ENCODE data around the gene PCMT1. TPM values are rescaled to one million over a fixed set of nuclear protein-coding genes. Genes with fewer than 3 reads are reported as not detected.

Gene PCMT1
- total and polyA plus RNA-seq, 2 of the 13 experiments (the other 11 are each of a cell fraction or from before 2014, with no cell fraction given) = 112 to 169 TPM

GRCh38 chr6:149717588-149718458 lies 31.7 kb upstream of the PCMT1 start, which contains the start of gene LATS1 (continued):
- TF ChIP-seq IKZF4 (CRISPR knock-in tag; IDR thresholded peaks at IDR 0.05; ENCODE audit: borderline replicate concordance, low read depth, not compliant biosample characterization) (peak; percentile 63), POGZ (CRISPR knock-in tag; IDR thresholded peaks at IDR 0.05) (peak; percentile 75), ZBTB8A (CRISPR knock-in tag; IDR thresholded peaks at IDR 0.05; ENCODE audit: borderline replicate concordance, low read depth) (peak; percentile 75; the same call in 1 of the 2 replicates), FOXK1 (CRISPR knock-in tag; IDR thresholded peaks at IDR 0.05; ENCODE audit: borderline replicate concordance, low read depth) (peak; percentile 53; the same call in 1 of the 2 replicates), THAP11 (CRISPR knock-in tag; IDR thresholded peaks at IDR 0.05) (peak; percentile 90), DNMT3B (CRISPR knock-in tag; conservative IDR thresholded peaks at IDR 0.05) (peak; percentile 54; the same call in 1 of the 2 replicates), GTF3A (CRISPR knock-in tag; conservative IDR thresholded peaks at IDR 0.05) (peak; percentile 99), IKZF5 (CRISPR knock-in tag; IDR thresholded peaks at IDR 0.05) (peak; percentile 92; the same call in 1 of the 2 replicates), PHF21A (CRISPR knock-in tag; IDR thresholded peaks at IDR 0.05) (peak; percentile 81), ZNF607 (CRISPR knock-in tag; IDR thresholded peaks at IDR 0.05; ENCODE audit: borderline replicate concordance) (peak; percentile 94), SOX13 (IDR thresholded peaks at IDR 0.05) (no peak; the same call in 1 of the 2 replicates), SOX13 (CRISPR knock-in tag; conservative IDR thresholded peaks at IDR 0.05 in 1 of 2, IDR thresholded peaks at IDR 0.05 in 1 of 2) (peak in 1 of 2 experiments; percentile 44; a peak in 2 of 4 replicates), TBL1XR1 (IDR thresholded peaks at IDR 0.05; ENCODE audit: borderline replicate concordance, low read length, partially characterized antibody) (no peak), ZNF20 (CRISPR knock-in tag; IDR thresholded peaks at IDR 0.05) (no peak), U2AF1 (optimal IDR thresholded peaks at IDR 0.05; ENCODE audit: low read depth, low read length) (peak; percentile 62), ZNF781 (CRISPR knock-in tag; IDR thresholded peaks at IDR 0.05; ENCODE audit: borderline replicate concordance, not compliant biosample characterization) (no peak)
- TF ChIP-seq, protein P1, sequence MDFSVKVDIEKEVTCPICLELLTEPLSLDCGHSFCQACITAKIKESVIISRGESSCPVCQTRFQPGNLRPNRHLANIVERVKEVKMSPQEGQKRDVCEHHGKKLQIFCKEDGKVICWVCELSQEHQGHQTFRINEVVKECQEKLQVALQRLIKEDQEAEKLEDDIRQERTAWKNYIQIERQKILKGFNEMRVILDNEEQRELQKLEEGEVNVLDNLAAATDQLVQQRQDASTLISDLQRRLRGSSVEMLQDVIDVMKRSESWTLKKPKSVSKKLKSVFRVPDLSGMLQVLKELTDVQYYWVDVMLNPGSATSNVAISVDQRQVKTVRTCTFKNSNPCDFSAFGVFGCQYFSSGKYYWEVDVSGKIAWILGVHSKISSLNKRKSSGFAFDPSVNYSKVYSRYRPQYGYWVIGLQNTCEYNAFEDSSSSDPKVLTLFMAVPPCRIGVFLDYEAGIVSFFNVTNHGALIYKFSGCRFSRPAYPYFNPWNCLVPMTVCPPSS (IDR thresholded peaks at IDR 0.05) = no peak
- TF ChIP-seq, protein P2, sequence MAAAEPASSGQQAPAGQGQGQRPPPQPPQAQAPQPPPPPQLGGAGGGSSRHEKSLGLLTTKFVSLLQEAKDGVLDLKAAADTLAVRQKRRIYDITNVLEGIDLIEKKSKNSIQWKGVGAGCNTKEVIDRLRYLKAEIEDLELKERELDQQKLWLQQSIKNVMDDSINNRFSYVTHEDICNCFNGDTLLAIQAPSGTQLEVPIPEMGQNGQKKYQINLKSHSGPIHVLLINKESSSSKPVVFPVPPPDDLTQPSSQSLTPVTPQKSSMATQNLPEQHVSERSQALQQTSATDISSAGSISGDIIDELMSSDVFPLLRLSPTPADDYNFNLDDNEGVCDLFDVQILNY (CRISPR knock-in tag; conservative IDR thresholded peaks at IDR 0.05) = peak; percentile 49; the same call in 1 of the 2 replicates
